GM23338 (cell line): ENCODE results near the gene SLC22A16. TPM values are rescaled to one million over a fixed set of nuclear protein-coding genes. Genes with fewer than 3 reads are reported as not detected.

Experiments used
- ATAC-seq: fragments of 200-7000 bp; cut with Tn5 transposase; 3 replicates; pipeline ENCODE4 v1.9.1; 2020
- DNase-seq: peaks from one replicate; pipeline ENCODE4 v3.0.0-alpha.2; 2015; ENCODE audit warnings: low spot score
- H2AFZ ChIP-seq: fragments of 200-600 bp; sonication (generic); 2 replicates; pipeline ENCODE4 v1.8.0; 2016; ENCODE audit warnings: antibody characterized with exemption, mild to moderate bottlenecking, moderate library complexity
- H3F3A ChIP-seq: fragments of 200-600 bp; sonication (generic); replicated peaks from 2 replicates; pipeline ENCODE4 v1.8.0; 2017; ENCODE audit warnings: antibody characterized with exemption, mixed run types, low read depth
- H3K27ac ChIP-seq: fragments of 200-600 bp; sonication (generic); 2 replicates; pipeline ENCODE4 v1.6.1; 2016; ENCODE audit warnings: low read depth
- H3K27me3 ChIP-seq: fragments of 200-600 bp; sonication (generic); 2 replicates; pipeline ENCODE4 v1.8.0; 2016; ENCODE audit warnings: mild to moderate bottlenecking, mixed run types, moderate library complexity; ENCODE audit not compliant: insufficient read depth
- H3K36me3 ChIP-seq: fragments of 200-600 bp; sonication (generic); 2 replicates; pipeline ENCODE4 v1.8.0; 2016; ENCODE audit warnings: mild to moderate bottlenecking; ENCODE audit not compliant: insufficient read depth
- H3K4me1 ChIP-seq: fragments of 200-600 bp; sonication (generic); 2 replicates; pipeline ENCODE4 v1.8.0; 2016; ENCODE audit warnings: mild to moderate bottlenecking, moderate library complexity; ENCODE audit not compliant: insufficient read depth
- H3K4me2 ChIP-seq: fragments of 200-600 bp; sonication (generic); 2 replicates; pipeline ENCODE4 v1.7.1; 2017; ENCODE audit warnings: mixed run types
- H3K4me3 ChIP-seq: fragments of 200-600 bp; sonication (generic); 2 replicates; pipeline ENCODE4 v1.6.1; 2016; ENCODE audit warnings: mixed run types
- H3K79me2 ChIP-seq: fragments of 200-600 bp; sonication (generic); replicated peaks from 2 replicates; pipeline ENCODE4 v1.8.0; 2017; ENCODE audit warnings: mild to moderate bottlenecking; ENCODE audit not compliant: insufficient read depth
- H3K9me2 ChIP-seq: fragments of 200-600 bp; sonication (generic); 2 replicates; pipeline ENCODE4 v1.8.0; 2017; ENCODE audit not compliant: insufficient read depth
- H4K20me1 ChIP-seq: fragments of 200-600 bp; sonication (generic); replicated peaks from 2 replicates; pipeline ENCODE4 v1.8.0; 2017; ENCODE audit warnings: mild to moderate bottlenecking; ENCODE audit not compliant: insufficient read depth
- H3K27ac Mint-ChIP-seq: 2 replicates; pipeline ENCODE4 v1.8.0; 2020; ENCODE audit warnings: inconsistent platforms, mild to moderate bottlenecking, moderate library complexity, mixed read lengths
- H3K27me3 Mint-ChIP-seq: 3 replicates; pipeline ENCODE4 v1.8.0; 2022; ENCODE audit warnings: low read depth, mild to moderate bottlenecking, moderate library complexity, mixed read lengths, inconsistent platforms; ENCODE audit not compliant: insufficient read depth, poor library complexity
- H3K36me3 Mint-ChIP-seq: 3 replicates; pipeline ENCODE4 v1.8.0; 2021; ENCODE audit warnings: low read depth, mild to moderate bottlenecking, inconsistent platforms, moderate library complexity, mixed read lengths
- H3K4me1 Mint-ChIP-seq: 3 replicates; pipeline ENCODE4 v1.8.0; 2020; ENCODE audit warnings: mild to moderate bottlenecking, inconsistent platforms, mixed read lengths
- H3K4me3 Mint-ChIP-seq: 3 replicates; pipeline ENCODE4 v1.8.0; 2021; ENCODE audit warnings: moderate library complexity, mild to moderate bottlenecking, inconsistent platforms, mixed read lengths
- H3K9me3 Mint-ChIP-seq: 3 replicates; pipeline ENCODE4 v1.8.0; 2020; ENCODE audit warnings: moderate library complexity, mild to moderate bottlenecking, inconsistent platforms, mixed read lengths
- CREB1 ChIP-seq: fragments of 250-450 bp; sonication (Bioruptor Pico); IDR thresholded peaks from 2 replicates; pipeline ENCODE4 v1.5.0; 2020; ENCODE audit warnings: low read depth, mild to moderate bottlenecking, moderate library complexity
- EZH2 ChIP-seq: fragments of 200-600 bp; sonication (generic); IDR thresholded peaks from one replicate; pipeline ENCODE4 v1.8.0; 2017; ENCODE audit warnings: antibody characterized with exemption, mild to moderate bottlenecking, low read depth; ENCODE audit not compliant: unreplicated experiment
- JUNB ChIP-seq: IDR thresholded peaks from one replicate; pipeline ENCODE4 v1.6.1; 2016; ENCODE audit warnings: antibody characterized with exemption; ENCODE audit not compliant: unreplicated experiment
- NANOG ChIP-seq: IDR thresholded peaks from 2 replicates; pipeline ENCODE4 v1.6.1; 2016; ENCODE audit warnings: antibody characterized with exemption, borderline replicate concordance
- STAT1 ChIP-seq: IDR thresholded peaks from one replicate; pipeline ENCODE4 v1.6.1; 2016; ENCODE audit warnings: antibody characterized with exemption; ENCODE audit not compliant: unreplicated experiment
- ZNF114 ChIP-seq: fragments of 250-450 bp; sonication (Bioruptor Pico); IDR thresholded peaks from 2 replicates; pipeline ENCODE4 v1.5.0; 2020; ENCODE audit warnings: mild to moderate bottlenecking, moderate library complexity
- ZNF331 ChIP-seq: fragments of 250-450 bp; sonication (Bioruptor Pico); IDR thresholded peaks from 2 replicates; pipeline ENCODE4 v1.5.0; 2020; ENCODE audit warnings: low read depth, mild to moderate bottlenecking, moderate library complexity
- polyA plus RNA-seq: library from polyadenylated mRNA; unstranded; fragments of >200 nt; fragmentation: Nextera tagmentation; extraction: Ambion mirVana; gene quantifications from 2 replicates; pipeline ENCODE4 v1.2.1, GENCODE V29; 2016
- total RNA-seq: library from RNA; depleted of rRNA; stranded (reverse); fragments of >200 nt; shearing (Covaris generic); gene quantifications from 2 replicates; pipeline ENCODE4 v1.2.3, GENCODE V29; 2014
- TF ChIP-seq, protein P1 (sequence below): fragments of 250-450 bp; sonication (Bioruptor Pico); IDR thresholded peaks from 2 replicates; pipeline ENCODE4 v1.5.0; 2020; ENCODE audit warnings: mild to moderate bottlenecking, moderate library complexity
- TF ChIP-seq, protein P2 (sequence below): IDR thresholded peaks from 2 replicates; pipeline ENCODE4 v1.6.1; 2016; ENCODE audit warnings: antibody characterized with exemption

Gene SLC22A16
- total and polyA plus RNA-seq, 2 experiments from 2014 or later, result 0.37 to 0.42 TPM

- TF ChIP-seq, protein P1, sequence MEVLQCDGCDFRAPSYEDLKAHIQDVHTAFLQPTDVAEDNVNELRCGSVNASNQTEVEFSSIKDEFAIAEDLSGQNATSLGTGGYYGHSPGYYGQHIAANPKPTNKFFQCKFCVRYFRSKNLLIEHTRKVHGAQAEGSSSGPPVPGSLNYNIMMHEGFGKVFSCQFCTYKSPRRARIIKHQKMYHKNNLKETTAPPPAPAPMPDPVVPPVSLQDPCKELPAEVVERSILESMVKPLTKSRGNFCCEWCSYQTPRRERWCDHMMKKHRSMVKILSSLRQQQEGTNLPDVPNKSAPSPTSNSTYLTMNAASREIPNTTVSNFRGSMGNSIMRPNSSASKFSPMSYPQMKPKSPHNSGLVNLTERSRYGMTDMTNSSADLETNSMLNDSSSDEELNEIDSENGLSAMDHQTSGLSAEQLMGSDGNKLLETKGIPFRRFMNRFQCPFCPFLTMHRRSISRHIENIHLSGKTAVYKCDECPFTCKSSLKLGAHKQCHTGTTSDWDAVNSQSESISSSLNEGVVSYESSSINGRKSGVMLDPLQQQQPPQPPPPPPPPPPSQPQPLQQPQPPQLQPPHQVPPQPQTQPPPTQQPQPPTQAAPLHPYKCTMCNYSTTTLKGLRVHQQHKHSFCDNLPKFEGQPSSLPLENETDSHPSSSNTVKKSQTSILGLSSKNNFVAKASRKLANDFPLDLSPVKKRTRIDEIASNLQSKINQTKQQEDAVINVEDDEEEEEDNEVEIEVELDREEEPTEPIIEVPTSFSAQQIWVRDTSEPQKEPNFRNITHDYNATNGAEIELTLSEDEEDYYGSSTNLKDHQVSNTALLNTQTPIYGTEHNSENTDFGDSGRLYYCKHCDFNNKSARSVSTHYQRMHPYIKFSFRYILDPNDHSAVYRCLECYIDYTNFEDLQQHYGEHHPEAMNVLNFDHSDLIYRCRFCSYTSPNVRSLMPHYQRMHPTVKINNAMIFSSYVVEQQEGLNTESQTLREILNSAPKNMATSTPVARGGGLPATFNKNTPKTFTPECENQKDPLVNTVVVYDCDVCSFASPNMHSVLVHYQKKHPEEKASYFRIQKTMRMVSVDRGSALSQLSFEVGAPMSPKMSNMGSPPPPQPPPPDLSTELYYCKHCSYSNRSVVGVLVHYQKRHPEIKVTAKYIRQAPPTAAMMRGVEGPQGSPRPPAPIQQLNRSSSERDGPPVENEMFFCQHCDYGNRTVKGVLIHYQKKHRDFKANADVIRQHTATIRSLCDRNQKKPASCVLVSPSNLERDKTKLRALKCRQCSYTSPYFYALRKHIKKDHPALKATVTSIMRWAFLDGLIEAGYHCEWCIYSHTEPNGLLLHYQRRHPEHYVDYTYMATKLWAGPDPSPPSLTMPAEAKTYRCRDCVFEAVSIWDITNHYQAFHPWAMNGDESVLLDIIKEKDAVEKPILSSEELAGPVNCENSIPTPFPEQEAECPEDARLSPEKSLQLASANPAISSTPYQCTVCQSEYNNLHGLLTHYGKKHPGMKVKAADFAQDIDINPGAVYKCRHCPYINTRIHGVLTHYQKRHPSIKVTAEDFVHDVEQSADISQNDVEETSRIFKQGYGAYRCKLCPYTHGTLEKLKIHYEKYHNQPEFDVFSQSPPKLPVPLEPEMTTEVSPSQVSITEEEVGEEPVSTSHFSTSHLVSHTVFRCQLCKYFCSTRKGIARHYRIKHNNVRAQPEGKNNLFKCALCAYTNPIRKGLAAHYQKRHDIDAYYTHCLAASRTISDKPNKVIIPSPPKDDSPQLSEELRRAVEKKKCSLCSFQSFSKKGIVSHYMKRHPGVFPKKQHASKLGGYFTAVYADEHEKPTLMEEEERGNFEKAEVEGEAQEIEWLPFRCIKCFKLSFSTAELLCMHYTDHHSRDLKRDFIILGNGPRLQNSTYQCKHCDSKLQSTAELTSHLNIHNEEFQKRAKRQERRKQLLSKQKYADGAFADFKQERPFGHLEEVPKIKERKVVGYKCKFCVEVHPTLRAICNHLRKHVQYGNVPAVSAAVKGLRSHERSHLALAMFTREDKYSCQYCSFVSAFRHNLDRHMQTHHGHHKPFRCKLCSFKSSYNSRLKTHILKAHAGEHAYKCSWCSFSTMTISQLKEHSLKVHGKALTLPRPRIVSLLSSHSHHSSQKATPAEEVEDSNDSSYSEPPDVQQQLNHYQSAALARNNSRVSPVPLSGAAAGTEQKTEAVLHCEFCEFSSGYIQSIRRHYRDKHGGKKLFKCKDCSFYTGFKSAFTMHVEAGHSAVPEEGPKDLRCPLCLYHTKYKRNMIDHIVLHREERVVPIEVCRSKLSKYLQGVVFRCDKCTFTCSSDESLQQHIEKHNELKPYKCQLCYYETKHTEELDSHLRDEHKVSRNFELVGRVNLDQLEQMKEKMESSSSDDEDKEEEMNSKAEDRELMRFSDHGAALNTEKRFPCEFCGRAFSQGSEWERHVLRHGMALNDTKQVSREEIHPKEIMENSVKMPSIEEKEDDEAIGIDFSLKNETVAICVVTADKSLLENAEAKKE, result no peak
- TF ChIP-seq NANOG (no peak), CREB1 (no peak), JUNB (no peak), EZH2 (no peak), ZNF114 (no peak)
Observed at GRCh38 chr6:110525001-110525400, 48.6 kb upstream of the SLC22A16 start (continued).

- Mint-ChIP-seq H3K4me1 (peaks cover 15% of the 10 kb centered on the region), H3K4me3 (no peak overlapping the region), H3K27me3 (no peaks in the 10 kb centered on the region), H3K36me3 (no peaks in the 10 kb centered on the region), H3K9me3 (no peaks in the 10 kb centered on the region), H3K27ac (no peak overlapping the region)
- Histone ChIP-seq H3F3A (no peaks in the 10 kb centered on the region), H4K20me1 (no peaks in the 10 kb centered on the region), H3K4me2 (no peak overlapping the region), H3K79me2 (no peaks in the 10 kb centered on the region), H3K9me2 (no peaks in the 10 kb centered on the region), H3K4me3 (no peak overlapping the region), H3K27me3 (no peaks in the 10 kb centered on the region), H3K4me1 (peaks cover 9% of the 10 kb centered on the region; the same call in 1 of the 2 replicates), H3K36me3 (no peaks in the 10 kb centered on the region), H2AFZ (no peak overlapping the region), H3K27ac (no peak overlapping the region)
- ATAC-seq, result no peak
- no peak for DNase-seq
- no peak for TF ChIP-seq ZNF331 (CRISPR knock-in tag)
- TF ChIP-seq, protein P1, result no peak
- no peak for TF ChIP-seq STAT1
- TF ChIP-seq, protein P2, sequence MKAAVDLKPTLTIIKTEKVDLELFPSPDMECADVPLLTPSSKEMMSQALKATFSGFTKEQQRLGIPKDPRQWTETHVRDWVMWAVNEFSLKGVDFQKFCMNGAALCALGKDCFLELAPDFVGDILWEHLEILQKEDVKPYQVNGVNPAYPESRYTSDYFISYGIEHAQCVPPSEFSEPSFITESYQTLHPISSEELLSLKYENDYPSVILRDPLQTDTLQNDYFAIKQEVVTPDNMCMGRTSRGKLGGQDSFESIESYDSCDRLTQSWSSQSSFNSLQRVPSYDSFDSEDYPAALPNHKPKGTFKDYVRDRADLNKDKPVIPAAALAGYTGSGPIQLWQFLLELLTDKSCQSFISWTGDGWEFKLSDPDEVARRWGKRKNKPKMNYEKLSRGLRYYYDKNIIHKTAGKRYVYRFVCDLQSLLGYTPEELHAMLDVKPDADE, result no peak
- TF ChIP-seq EZH2, result no peak
- TF ChIP-seq NANOG, result no peak
- no peak for TF ChIP-seq JUNB
Observed at GRCh38 chr6:110524305-110524704, 47.9 kb upstream of the SLC22A16 start.
